BE2C (cell line): ENCODE results near the gene SLC7A10.

Source experiments
- DNase-seq: peaks from one replicate; pipeline ENCODE4 v3.0.0-alpha.2; 2020
- H3K27me3 ChIP-seq: fragments of 250-450 bp; sonication (Bioruptor Pico); 2 replicates; pipeline ENCODE4 v1.5.1; 2020; ENCODE audit warnings: mild to moderate bottlenecking
- H3K36me3 ChIP-seq: fragments of 250-450 bp; sonication (Bioruptor Pico); 2 replicates; pipeline ENCODE4 v1.5.1; 2020; ENCODE audit warnings: mild to moderate bottlenecking
- H3K4me1 ChIP-seq: fragments of 250-450 bp; sonication (Bioruptor Pico); 2 replicates; pipeline ENCODE4 v1.5.1; 2020
- H3K4me3 ChIP-seq: 2 replicates; pipeline ENCODE4 v1.5.1; 2011; ENCODE audit warnings: low read depth, low read length
- H3K9me3 ChIP-seq: fragments of 250-450 bp; sonication (Bioruptor Pico); 2 replicates; pipeline ENCODE4 v1.5.1; 2020
- CTCF ChIP-seq: IDR thresholded peaks from 2 replicates; pipeline ENCODE4 v1.5.1; 2012; ENCODE audit warnings: mild to moderate bottlenecking, low read depth, low read length

SLC7A10 gene

GRCh38 chr19:33251076-33251475, 25.4 kb upstream of the SLC7A10 start:
- no peaks in the 10 kb centered on the region for H3K4me1 ChIP-seq
- peak; percentile 5 for DNase-seq
- no peak for TF ChIP-seq CTCF
- H3K9me3 ChIP-seq = peaks cover 1% of the 10 kb centered on the region; the same call in 1 of the 2 replicates
- no peak overlapping the region for H3K4me3 ChIP-seq
- no peaks in the 10 kb centered on the region for H3K36me3 ChIP-seq
- H3K27me3 ChIP-seq = no peaks in the 10 kb centered on the region

- Histone ChIP-seq H3K9me3 (peaks cover 6% of the 10 kb centered on the region; the same call in 1 of the 2 replicates), H3K27me3 (no peaks in the 10 kb centered on the region), H3K36me3 (no peaks in the 10 kb centered on the region), H3K4me3 (no peak overlapping the region), H3K4me1 (no peaks in the 10 kb centered on the region)
- no peak for TF ChIP-seq CTCF
- no peak for DNase-seq
Measured at GRCh38 chr19:33250500-33250899, 24.9 kb upstream of the SLC7A10 start.

- TF ChIP-seq CTCF = no peak
- no peak for DNase-seq
- peaks cover 6% of the 10 kb centered on the region; the same call in 1 of the 2 replicates for H3K9me3 ChIP-seq
- H3K4me1 ChIP-seq = no peaks in the 10 kb centered on the region
- H3K4me3 ChIP-seq = no peak overlapping the region
- no peaks in the 10 kb centered on the region for H3K36me3 ChIP-seq
- no peaks in the 10 kb centered on the region for H3K27me3 ChIP-seq
Measured at GRCh38 chr19:33249740-33250366, 24.2 kb upstream of the SLC7A10 start.

GRCh38 chr19:33248954-33249613, 23.4 kb upstream of the SLC7A10 start:
- no peak for DNase-seq
- Histone ChIP-seq H3K36me3 (no peaks in the 10 kb centered on the region), H3K27me3 (no peaks in the 10 kb centered on the region), H3K4me1 (no peaks in the 10 kb centered on the region), H3K4me3 (no peak overlapping the region), H3K9me3 (peaks cover 6% of the 10 kb centered on the region; the same call in 1 of the 2 replicates)
- no peak for TF ChIP-seq CTCF

- H3K9me3 ChIP-seq = peaks cover 6% of the 10 kb centered on the region; the same call in 1 of the 2 replicates
- H3K27me3 ChIP-seq = no peaks in the 10 kb centered on the region
- H3K4me1 ChIP-seq = no peaks in the 10 kb centered on the region
- DNase-seq = no peak
- no peak for TF ChIP-seq CTCF
- H3K4me3 ChIP-seq = no peak overlapping the region
- no peaks in the 10 kb centered on the region for H3K36me3 ChIP-seq
Measured at GRCh38 chr19:33248553-33248953, 22.9 kb upstream of the SLC7A10 start.

GRCh38 chr19:33248104-33248503, 22.5 kb upstream of the SLC7A10 start:
- TF ChIP-seq CTCF = no peak
- H3K9me3 ChIP-seq = peaks cover 6% of the 10 kb centered on the region; the same call in 1 of the 2 replicates
- no peak overlapping the region for H3K4me3 ChIP-seq
- H3K36me3 ChIP-seq = no peaks in the 10 kb centered on the region
- H3K27me3 ChIP-seq = no peaks in the 10 kb centered on the region
- no peaks in the 10 kb centered on the region for H3K4me1 ChIP-seq
- DNase-seq = no peak
